Measurements from ENCODE around the gene KRTAP10-4. TPM values are rescaled to one million over a fixed set of nuclear protein-coding genes. Genes with fewer than 3 reads are reported as not detected.
"Not testable (repeated sequence)": the region's sequence is repeated elsewhere in the genome, so short reads cannot be mapped to it uniquely, and the experiment has no call there.

Gene KRTAP10-4
- total and polyA plus RNA-seq, 10 donors = not detected

DNA sequence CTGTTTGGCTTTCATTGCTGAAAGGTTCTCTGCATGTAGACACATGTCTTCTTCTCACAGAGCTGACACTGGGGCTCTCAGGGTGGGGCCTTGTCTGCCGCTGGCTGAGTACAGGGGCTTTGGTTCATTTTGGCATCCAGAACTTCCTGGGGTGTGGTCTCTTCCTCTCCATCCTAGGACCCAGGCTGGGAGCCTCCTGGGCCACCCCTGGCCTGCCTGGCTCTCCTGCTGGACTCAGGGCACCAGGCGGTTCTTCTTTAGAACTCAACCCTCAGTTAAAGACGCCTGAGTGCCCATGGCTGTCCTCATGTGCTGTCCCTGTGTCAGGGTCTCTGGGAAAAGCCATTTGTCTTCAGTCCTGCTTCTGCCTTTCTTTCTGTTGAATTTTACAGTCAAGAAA lies 12.4 kb downstream of the KRTAP10-4 start:
- H3K27me3 ChIP-seq (replicated peaks in 1 of 7) = peaks cover 0 to 38% (median 16%) of the 10 kb centered on the region in 7 donors
- intact Hi-C loops (cut with DNase I; ENCODE audit: low total_unique reads) = no loop called here
- no peak overlapping the region for H3K27ac ChIP-seq
- no peak for DNase-seq
- no peaks in the 10 kb centered on the region for H3K4me1 ChIP-seq
- peaks cover 0 to 23% (median 17%) of the 10 kb centered on the region in 8 donors for H3K9me3 ChIP-seq
- 76 to 87% (median 82%) methylated on average over 3 of the region's 3 CpGs for WGBS, 5 donors
- H3K4me3 ChIP-seq = no peak overlapping the region
- H3K36me3 ChIP-seq = no peaks in the 10 kb centered on the region
- no peak for TF ChIP-seq POLR2A (IDR thresholded peaks at IDR 0.05)
- TF ChIP-seq, protein P1, sequence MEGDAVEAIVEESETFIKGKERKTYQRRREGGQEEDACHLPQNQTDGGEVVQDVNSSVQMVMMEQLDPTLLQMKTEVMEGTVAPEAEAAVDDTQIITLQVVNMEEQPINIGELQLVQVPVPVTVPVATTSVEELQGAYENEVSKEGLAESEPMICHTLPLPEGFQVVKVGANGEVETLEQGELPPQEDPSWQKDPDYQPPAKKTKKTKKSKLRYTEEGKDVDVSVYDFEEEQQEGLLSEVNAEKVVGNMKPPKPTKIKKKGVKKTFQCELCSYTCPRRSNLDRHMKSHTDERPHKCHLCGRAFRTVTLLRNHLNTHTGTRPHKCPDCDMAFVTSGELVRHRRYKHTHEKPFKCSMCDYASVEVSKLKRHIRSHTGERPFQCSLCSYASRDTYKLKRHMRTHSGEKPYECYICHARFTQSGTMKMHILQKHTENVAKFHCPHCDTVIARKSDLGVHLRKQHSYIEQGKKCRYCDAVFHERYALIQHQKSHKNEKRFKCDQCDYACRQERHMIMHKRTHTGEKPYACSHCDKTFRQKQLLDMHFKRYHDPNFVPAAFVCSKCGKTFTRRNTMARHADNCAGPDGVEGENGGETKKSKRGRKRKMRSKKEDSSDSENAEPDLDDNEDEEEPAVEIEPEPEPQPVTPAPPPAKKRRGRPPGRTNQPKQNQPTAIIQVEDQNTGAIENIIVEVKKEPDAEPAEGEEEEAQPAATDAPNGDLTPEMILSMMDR (IDR thresholded peaks at IDR 0.05 in 8 of 11, conservative IDR thresholded peaks at IDR 0.05 in 3 of 11) = no peak
- no peak for TF ChIP-seq POLR2AphosphoS5 (IDR thresholded peaks at IDR 0.05)

- no peak overlapping the region for H3K27ac ChIP-seq
- no peak for DNase-seq
- no peaks in the 10 kb centered on the region for H3K36me3 ChIP-seq
- WGBS, 5 donors = 87 to 96% (median 93%) methylated on average over 2 of the region's 2 CpGs
- peaks cover 0 to 6% (median 0%) of the 10 kb centered on the region in 8 donors for H3K9me3 ChIP-seq
- H3K4me1 ChIP-seq = no peaks in the 10 kb centered on the region
- no peak overlapping the region for H3K4me3 ChIP-seq
- TF ChIP-seq POLR2A (IDR thresholded peaks at IDR 0.05) (no peak), POLR2AphosphoS5 (IDR thresholded peaks at IDR 0.05) (no peak)
- TF ChIP-seq, protein P1 (IDR thresholded peaks at IDR 0.05 in 8 of 11, conservative IDR thresholded peaks at IDR 0.05 in 3 of 11) = no peak
- intact Hi-C loops (cut with DNase I; ENCODE audit: low total_unique reads) = no loop called here
- H3K27me3 ChIP-seq (replicated peaks in 1 of 7) = peaks cover 0 to 59% (median 16%) of the 10 kb centered on the region in 7 donors
Measured at GRCh38 chr21:44589094-44589493, 15.6 kb downstream of the KRTAP10-4 start.

- no peak for DNase-seq
- Histone ChIP-seq H3K4me1 (no peaks in the 10 kb centered on the region), H3K27ac (no peak overlapping the region), H3K4me3 (no peak overlapping the region), H3K9me3 (peaks cover 0 to 6% (median 0%) of the 10 kb centered on the region in 8 donors), H3K27me3 (replicated peaks in 1 of 7) (peaks cover 0 to 55% (median 16%) of the 10 kb centered on the region in 7 donors), H3K36me3 (no peaks in the 10 kb centered on the region)
- intact Hi-C loops (cut with DNase I; ENCODE audit: low total_unique reads) = no loop called here
- TF ChIP-seq, protein P1 (IDR thresholded peaks at IDR 0.05 in 8 of 11, conservative IDR thresholded peaks at IDR 0.05 in 3 of 11) = no peak
- TF ChIP-seq POLR2AphosphoS5 (IDR thresholded peaks at IDR 0.05) = no peak
- no peak for TF ChIP-seq POLR2A (IDR thresholded peaks at IDR 0.05)
- 73 to 83% (median 83%) methylated on average over 19 to 24 of the region's 24 CpGs for WGBS, 5 donors
Measured at GRCh38 chr21:44589586-44590305, 16.2 kb downstream of the KRTAP10-4 start.

GRCh38 chr21:44590311-44590721 lies 16.8 kb downstream of the KRTAP10-4 start:
- Histone ChIP-seq H3K27ac (no peak overlapping the region), H3K4me1 (no peaks in the 10 kb centered on the region), H3K27me3 (replicated peaks in 1 of 7) (peaks cover 0 to 49% (median 16%) of the 10 kb centered on the region in 7 donors), H3K36me3 (no peaks in the 10 kb centered on the region), H3K9me3 (peaks cover 0 to 6% (median 0%) of the 10 kb centered on the region in 8 donors), H3K4me3 (no peak overlapping the region)
- intact Hi-C loops (cut with DNase I; ENCODE audit: low total_unique reads) = no loop called here
- TF ChIP-seq POLR2A (IDR thresholded peaks at IDR 0.05) (no peak), POLR2AphosphoS5 (IDR thresholded peaks at IDR 0.05) (no peak)
- TF ChIP-seq, protein P1 (IDR thresholded peaks at IDR 0.05 in 8 of 11, conservative IDR thresholded peaks at IDR 0.05 in 3 of 11) = no peak
- DNase-seq = no peak
- 73 to 88% (median 82%) methylated on average over 8 to 10 of the region's 10 CpGs for WGBS, 5 donors

DNA sequence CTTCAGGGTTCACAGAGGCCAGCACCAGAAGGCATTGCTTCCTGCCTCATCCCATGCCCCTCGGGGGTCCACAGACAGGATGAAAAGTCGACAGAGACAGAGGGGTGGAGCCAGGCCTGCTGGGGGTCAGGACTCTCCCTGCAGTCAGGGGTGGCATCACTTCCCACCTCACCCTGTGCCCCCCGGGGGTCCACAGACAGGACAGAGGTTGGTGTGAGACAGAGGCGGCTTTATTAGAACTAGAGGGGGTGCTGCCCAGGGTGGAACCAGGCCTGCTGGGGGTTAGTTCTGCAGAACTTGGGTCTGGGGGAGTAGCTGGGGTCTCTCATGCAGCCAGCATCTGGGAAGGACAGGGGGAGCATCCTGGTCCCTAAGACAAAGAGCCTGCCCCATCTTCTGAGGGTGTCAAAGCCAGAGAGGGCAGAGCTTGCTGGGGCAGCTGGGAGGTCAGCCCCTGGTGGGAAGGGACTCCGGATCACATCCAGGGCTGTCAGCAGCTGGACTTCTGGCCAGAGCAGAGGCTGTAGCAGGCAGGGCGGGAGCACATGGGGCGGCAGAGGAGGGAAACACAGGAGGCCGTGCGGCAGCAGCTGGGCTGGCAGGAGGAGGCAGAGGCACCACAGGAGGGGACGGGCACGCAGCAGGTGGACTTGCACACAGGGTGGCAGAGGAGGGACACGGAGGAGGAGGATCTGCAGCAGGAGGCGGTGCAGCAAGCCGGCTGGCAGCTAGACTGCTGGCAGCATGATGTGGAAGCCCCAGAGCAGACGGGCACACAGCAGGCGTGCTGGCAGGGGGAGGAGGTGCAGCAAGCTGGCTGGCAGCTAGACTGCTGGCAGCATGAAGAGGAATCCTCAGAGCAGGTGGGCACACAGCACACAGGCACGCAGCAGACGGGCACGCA lies 17.6 kb downstream of the KRTAP10-4 start:
- 74 to 82% (median 76%) methylated on average over 15 to 18 of the region's 19 CpGs for WGBS, 5 donors
- H3K4me1 ChIP-seq; H3K4me3 ChIP-seq; H3K36me3 ChIP-seq; DNase-seq; H3K27ac ChIP-seq; H3K9me3 ChIP-seq; intact Hi-C loops (cut with DNase I; ENCODE audit: low total_unique reads): not testable (repeated sequence)
- H3K27me3 ChIP-seq (replicated peaks in 1 of 7) = peaks cover 0 to 42% (median 14%) of the 10 kb centered on the region in 7 donors

GRCh38 chr21:44591801-44592130 lies 18.2 kb downstream of the KRTAP10-4 start:
- peaks cover 0 to 38% (median 12%) of the 10 kb centered on the region in 7 donors for H3K27me3 ChIP-seq (replicated peaks in 1 of 7)
- H3K4me3 ChIP-seq; H3K9me3 ChIP-seq; H3K36me3 ChIP-seq; H3K4me1 ChIP-seq; intact Hi-C loops (cut with DNase I; ENCODE audit: low total_unique reads); DNase-seq; H3K27ac ChIP-seq: not testable (repeated sequence)
- WGBS, 5 donors = 38 to 77% (median 54%) methylated on average over 1 to 4 of the region's 4 CpGs; no CpG with 5 or more reads in 1 of the 5 donors

Measured in spleen (tissue), 11 donors.